SW480 (cell line): ENCODE data around the gene TCN2.
"Not testable (repeated sequence)": the region's sequence is repeated elsewhere in the genome, so short reads cannot be mapped to it uniquely, and the experiment has no call there.

Source experiments
- DNase-seq: peaks from one replicate; pipeline ENCODE4 v3.0.0-alpha.2; 2016; ENCODE audit warnings: low spot score

The TCN2 gene

DNA sequence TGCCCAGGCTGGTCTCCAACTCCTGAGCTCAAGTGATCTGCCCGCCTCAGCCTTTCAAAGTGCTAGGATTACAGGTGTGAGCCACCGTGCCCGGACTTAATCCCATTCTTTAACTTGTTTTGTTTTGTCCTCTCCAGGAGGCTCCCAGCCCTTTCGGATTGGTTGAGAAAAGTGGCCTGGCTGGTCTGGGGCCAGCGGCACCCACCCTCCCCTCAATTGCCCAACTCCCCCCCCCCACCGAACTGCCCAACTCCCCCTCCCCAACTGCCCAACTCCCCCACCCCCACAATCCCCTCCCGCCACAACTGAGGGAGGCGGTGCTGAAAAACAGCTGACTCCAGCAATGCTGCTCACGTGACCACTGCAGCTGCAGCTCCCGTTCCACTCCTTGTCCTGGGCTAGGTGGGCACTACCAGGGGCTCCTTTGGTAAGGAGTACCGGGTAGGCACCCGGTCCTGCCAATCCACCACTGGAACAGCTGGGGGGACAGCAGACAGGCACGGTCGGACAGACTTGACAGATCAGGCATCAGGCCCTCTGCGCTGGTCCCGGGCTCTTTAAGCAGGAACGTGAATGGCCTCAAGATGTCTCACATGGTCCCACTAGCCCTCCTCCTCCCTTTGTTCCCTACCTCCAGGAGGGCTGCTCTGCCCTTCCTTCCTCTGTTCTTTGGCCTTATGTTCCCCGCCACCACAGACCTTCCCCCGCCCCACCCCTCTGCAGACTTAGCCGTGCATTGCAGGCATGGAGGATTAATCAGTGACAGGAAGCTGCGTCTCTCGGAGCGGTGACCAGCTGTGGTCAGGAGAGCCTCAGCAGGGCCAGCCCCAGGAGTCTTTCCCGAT, at the start of gene TCN2:
Gene TCN2, plus strand, starts transcription at position 720 of the 845 bp plus-strand sequence. CDS start 158 bp downstream, outside the sequence.
- DNase-seq = peak; percentile 52

DNA sequence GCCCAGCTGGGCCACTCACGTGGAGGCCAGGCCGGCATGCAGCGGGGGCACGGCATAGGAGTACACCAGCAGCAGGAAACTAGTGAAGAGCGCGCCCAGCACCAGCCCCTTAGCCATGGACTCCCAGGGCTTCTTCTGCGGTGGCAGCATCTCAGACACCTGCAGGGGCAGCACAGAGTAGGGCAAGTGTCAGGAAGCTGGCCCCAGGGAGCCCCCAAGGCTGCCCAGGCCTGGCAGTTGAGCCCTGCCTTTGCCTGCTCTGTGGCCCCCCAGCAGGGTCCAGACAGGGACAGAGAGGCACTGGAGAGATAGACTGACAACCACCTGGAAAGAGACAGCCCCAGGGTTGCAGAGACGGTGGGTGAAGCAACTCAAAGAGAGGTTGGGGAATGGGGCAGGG, 49.7 kb upstream of the TCN2 start:
- no peak for DNase-seq

DNA sequence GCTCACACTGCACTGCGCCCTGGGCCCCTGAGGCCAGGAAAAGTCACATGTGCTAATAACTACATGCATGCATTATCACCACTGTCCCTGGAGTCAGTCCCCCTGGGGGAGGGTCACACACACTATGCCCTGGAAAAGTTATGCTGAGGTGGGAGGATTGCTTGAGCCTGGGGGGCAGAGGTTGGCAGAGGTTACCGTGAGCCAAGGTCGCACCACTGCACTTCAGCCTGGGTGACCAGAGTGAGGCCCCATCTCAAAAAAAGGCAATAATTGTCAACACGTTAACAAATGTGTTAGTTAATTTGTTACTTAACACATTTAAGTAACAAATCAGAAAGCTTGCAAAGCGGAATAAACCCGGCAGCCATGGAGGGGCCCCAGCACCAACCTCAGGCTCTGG, 47.1 kb upstream of the TCN2 start:
- no peak for DNase-seq

DNA sequence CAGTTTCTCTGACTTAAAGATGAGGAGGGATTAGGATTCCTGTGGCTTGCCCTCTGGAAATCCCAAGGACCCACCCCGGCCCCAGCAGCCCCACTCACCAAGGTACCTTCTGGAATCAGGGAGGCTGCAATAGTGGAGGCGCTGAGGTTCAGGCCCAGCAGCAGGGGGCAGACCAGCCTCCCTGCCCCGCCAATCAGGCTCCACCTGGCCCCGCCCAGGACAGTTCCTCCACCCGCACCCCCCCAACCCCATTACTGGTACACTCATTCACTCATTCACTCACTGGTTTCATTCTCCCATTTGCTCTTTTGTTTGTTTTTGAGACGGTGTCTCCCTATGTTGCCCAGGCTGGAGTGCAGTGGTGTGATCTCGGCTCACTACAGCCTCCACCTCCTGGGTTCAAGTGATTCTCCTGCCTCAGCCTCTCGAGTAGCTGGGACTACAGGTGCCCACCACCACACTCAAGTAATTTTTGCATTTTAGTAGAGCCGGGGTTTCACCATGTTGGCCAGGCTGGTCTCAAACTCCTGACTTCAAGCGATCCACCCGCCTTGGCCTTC, 46.3 kb upstream of the TCN2 start:
- not testable (repeated sequence) for DNase-seq

DNA sequence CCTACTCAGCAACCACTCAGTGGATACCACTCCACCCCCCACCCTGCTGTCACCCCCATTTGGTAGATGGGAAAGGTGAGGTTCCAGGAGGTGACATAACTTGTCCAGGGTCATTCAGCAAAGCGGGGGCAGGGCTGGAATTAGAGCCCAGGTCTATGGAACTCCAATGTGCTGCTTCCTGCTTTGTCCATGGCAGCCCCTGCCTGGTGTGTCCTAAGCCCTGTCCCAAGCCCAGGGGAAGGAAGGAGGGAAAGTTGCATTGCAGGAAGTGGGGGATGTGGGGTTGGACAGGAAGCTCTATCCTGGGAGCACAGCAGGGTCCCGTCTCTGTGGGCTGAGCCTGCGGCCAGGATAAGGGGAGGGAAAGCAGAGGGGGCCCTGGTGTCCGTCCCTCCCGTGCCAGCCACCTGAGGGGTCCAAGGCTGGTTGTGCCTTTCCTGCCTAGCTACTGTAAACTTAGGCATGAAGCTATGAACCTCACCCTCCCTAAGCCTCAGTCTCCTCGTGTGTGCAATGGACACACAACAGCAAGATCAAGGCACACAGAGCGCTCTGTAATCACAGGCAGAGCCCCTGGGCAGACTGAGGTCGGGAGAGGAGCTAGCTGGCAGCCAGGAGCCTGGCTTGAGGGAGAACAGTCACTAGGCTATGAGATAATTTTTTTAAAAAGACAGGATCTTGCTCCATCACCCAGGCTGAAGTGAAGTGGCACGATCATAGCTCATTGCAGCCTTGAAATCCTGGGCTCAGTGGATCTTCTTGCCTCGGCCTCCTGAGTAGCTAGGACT, 45.4 kb upstream of the TCN2 start:
- DNase-seq = no peak

DNA sequence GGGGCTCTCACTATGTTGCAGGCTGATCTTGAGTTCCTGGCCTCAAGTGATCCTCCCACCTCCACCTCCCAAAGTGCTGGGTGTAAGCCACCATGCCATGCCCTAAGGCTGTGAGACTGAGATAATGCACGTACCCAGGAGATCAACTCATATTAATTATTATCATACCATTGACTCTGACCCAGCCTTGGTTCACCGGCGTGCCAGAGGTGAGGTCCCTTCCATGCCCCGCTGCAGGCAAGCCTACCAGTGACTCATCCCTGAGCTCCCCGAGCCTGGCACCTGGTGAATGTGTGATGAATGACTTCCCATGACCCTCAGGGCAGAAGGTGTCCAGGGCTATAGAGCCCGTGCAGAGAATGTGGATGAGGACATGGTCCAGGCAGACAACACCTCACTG, 44.6 kb upstream of the TCN2 start:
- DNase-seq = peak; percentile 25

DNA sequence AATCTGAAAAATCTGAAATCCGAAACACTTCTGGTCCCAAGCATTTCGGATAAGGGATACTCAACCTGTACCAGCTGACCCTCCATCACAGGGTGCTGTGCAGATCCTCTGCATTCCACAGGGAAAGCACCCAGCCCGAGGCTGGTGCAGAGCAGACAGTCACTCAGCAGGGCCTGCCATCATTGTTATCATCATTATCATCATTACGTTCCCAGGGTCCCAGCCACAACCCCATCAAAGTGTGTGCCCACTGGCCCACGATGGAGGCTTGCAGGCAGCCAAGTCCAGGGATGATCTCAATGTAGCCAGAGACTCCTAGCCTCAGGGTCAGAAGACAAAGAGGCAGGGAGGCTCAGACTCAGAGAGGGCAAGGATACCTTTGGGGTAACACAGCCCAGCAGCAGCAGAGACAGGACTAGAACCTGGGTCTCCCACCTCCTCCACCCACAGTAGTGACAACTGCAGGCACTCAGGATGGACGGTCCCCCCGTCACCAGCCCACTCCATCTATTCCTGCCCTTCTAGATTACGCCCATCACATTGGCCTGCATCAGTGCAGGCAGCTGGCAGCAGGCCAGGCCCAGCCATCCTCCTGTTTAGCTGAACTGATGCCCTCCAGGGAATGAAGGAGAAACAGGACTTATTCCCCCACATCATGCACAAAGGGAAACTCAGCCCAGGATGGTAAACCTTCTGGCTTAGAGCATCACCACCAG, 42.8 kb upstream of the TCN2 start:
- no peak for DNase-seq

DNA sequence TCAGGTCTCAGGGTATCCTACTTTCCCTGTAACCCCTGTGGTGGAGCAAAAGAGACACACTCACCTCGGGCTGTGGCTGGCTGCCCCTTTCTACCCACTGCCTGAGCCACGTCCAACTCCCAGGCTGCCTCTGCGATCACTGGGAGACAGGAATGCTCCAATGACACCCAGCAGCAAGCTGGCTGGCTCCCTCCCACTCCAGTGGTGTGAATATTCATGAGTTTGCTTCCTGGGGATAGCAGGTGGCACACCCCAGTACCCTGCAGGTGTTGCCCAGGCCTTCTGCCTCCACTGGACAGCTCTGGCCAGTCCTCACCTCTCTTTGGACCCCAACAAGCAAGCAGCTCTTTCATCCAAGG, 42.2 kb upstream of the TCN2 start:
- DNase-seq = no peak

DNA sequence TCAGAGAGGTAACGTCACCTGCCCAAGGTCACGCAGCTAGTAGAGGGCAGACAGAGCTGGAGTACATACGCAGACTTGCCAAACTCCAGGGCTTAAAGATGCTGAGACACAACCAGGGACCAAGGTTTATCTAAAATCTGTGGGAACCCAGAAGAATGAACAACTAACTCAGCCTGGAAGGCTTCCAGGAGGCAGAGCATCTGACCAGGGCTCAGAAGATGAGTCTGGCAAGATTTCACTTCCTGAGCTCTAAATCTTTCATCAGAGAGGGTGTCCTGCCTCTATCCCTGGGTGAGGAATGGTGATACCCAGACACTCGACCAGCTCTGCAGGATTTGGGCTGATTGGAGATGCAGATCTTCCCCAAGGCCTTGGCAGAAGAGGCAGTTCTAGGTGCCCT, 41.6 kb upstream of the TCN2 start:
- no peak for DNase-seq

DNA sequence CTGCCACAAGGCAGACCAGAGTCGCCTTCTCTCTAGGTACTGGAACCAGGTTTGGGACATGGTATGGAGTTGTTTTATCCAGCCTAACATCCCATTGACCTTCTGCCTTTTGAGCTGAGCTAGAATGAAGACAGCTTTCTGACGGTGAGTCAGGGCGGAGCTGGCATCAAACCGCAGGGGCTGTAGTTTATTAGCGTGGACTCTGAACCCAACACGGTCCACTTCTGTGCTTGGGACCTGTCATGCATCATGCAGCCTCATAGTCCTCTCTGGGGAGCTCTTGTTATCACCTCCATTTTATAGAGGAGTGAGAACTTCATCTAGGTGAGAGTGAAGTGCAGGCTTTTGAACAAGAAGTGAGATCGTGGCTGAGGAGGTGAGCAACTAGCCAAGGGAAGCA, 40.8 kb upstream of the TCN2 start:
- peak; percentile 69 for DNase-seq

DNA sequence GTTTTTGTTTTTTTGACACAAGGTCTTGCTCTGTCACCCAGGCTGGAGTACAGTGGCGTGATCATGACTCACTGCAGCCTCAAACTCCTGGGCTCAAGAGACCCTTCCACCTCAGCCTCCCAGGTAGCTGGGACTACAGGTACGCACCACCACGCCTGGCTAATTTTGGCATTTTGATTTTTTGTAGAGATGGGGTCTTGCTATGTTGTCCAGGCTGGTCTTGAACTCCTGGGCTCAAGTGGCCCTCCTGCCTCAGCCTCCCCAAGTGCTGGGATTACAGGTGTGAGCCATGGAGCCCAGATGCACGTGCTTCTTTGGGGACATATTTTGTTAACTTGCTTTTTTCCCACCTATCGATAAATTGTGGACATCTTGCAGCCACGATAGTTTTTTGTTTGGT, 39.7 kb upstream of the TCN2 start:
- not testable (repeated sequence) for DNase-seq

DNA sequence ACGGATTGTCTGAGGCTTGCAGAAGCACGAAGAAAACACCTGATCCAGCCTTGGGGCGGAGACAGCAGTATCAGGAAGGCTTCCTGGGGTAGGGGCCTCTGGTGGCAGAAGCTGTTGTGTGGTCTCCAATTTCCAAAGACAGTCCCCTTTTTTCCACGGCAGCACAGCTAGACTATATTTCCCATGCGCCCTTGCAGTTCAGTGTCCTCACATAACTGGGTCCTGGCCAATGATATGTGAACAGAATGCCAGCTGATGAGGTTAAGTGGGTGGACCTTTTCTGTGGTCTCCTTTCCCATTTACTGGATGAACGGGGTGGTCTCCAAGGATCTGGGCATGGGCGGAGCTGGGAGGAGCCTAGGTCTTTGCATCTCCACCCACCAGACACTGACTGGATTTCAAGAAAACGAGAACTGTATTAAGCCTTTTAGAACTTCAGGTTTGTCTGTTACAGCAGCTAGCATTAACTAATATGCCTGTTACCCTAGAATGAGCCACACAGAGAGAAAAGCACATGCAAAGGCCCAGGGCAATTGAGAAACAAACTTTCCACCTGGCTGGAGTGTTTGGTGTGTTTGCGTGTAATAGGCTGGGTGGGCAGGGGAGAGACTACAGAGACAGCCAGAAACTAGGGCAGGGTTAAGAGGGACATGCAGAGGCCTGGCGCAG, 38.7 kb upstream of the TCN2 start:
- no peak for DNase-seq

DNA sequence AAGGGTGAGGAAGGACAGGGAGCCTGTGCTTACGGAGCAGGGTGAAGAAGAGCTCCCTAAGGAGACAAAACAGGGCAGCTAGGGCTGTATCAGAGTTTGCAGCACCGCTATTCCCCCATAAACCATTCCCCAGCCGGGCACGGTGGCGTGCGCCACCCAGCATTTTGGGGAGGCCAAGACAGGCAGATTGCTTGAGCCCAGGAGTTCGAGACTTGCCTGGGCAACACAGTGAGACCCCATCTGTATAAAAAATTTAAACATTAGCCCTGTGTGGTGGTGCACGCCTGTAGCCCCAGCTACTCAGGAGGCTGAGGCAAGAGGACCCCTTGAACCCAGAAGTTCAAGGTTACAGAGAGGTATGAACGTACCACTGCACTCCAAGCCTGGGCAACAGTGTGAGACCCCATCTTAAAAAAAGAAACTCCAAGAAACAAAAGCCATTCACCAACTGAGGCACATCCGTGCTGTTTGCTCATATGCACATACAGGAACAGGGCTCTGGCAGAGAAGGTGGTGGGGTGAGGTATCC, 37.2 kb upstream of the TCN2 start:
- no peak for DNase-seq

DNA sequence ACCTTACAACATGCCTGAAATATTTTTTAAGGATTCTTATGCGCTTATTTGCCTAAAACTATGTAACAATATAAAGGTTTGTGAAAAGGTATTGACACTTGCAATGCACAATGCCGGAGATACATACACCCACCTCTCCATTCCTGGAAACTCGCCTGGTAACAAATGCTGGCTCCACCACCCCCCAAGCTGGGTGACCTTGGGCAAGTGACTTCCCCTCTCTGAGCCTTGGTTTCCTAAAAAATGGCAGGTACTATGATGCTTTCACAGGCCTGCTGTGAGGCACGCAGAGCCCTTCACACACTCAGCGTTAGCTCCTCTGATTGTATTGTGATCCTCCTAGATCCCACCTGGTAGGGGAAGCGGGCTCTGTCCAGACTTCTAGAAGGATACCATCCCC, 34.8 kb upstream of the TCN2 start:
- DNase-seq = no peak

DNA sequence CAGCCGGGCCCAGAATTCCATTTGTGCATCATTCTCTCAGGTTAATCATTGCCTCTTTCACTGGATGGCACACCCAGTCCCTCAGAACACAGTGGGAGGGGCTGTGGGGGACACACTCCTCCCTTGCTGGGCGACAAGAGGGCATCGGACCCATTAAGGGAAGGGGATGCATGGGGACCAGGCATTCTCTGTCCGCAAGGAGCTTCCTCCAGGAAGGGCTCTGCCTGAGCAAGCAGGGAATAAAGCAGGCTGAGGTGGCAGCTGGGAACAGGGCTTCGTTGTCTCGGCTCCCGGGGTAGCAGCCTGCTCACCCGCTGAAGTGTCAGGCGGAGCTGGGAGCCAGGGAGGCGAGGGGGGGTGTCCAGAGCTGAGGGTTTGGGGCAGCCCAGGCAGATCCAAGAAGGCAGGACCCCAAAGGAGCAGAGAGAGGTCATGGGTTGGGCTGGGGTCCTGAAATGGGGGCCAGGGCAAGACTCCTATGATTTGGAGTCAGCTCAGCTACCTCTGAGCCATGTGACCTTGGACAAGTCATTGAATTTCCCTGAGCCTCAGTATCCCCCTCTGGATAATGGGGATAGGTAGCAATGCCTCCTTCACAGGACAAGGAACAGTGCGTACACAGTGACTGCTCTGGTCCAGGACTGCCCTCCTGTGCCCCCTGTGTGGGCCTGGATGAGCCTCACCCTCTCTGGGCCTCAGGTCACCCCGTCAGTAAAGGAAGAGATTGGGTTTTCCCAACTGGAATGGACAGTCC, 34.0 kb upstream of the TCN2 start:
- peak; percentile 21 for DNase-seq

DNA sequence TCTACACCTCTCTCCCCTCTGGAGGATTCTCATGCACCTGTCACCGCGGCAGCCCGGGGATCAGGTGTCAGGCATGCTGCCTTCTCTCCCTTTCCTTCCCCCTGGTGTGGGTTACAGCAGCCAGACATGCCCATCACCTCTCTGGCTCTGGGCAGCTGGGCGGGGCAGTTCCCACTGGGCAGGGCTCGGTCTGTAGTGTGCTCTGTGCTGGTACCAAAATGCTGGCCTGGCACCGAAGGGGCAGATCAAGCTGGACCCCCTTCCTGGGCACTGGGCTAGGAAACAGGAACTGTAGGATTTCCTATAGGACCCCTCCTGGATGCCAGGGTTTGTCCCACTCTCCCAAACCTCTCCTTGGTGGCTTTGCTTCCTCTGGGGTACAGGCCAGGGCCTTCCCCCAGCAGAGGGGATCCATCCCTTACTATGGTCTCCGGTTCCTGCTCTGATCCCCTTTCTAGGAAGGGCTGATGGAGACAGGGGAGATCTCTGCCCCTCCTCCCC, 33.3 kb upstream of the TCN2 start:
- peak; percentile 64 for DNase-seq

DNA sequence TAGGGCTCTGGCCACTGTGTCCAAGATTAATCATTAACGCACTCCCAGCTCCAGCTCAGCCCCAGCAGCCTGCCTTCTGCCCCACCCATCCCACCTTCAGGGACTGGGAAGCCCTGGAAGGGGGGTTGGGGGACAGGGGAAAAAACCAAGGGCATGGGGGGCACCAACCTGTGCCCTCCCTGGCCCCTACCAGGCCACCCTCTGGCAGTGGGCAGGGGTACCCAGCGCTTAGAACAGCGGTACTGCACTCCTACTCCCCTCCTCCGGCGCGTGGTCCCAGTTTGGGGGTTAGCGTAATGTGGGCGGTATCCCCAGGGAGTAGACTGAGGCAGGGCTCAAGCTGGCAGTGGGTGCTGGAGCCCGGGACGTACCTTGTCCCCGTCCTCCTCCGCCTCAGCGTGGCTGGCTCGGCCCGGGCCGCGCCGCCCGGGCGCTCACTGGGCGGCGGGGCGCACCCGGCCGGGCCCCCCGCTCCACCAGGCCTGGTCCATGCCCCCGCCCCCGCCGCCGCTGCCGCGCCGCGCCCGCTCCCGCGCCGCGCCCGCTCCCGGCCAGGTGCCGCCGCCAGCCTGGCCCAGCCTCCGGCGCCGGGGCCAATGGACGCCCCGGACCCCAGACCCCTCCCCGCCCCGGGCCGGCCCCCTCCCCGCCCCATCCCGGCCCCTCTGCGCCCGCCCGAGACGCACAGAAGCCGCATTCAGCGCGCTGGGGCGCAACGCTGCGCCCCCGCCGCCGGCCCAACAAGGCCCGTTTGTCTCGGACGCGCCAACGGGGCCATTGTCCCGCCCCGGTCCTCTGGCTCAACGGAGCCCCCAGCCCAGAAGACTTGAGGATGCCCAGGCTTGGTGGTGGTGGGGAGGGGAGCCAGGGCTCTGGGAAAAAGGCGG, 32.6 kb upstream of the TCN2 start, which contains the start of gene GAL3ST1:
Gene GAL3ST1, minus strand, starts transcription at position 571 of the 887 bp plus-strand sequence. CDS start 17,273 bp downstream, outside the sequence.
- DNase-seq = peak; percentile 66

DNA sequence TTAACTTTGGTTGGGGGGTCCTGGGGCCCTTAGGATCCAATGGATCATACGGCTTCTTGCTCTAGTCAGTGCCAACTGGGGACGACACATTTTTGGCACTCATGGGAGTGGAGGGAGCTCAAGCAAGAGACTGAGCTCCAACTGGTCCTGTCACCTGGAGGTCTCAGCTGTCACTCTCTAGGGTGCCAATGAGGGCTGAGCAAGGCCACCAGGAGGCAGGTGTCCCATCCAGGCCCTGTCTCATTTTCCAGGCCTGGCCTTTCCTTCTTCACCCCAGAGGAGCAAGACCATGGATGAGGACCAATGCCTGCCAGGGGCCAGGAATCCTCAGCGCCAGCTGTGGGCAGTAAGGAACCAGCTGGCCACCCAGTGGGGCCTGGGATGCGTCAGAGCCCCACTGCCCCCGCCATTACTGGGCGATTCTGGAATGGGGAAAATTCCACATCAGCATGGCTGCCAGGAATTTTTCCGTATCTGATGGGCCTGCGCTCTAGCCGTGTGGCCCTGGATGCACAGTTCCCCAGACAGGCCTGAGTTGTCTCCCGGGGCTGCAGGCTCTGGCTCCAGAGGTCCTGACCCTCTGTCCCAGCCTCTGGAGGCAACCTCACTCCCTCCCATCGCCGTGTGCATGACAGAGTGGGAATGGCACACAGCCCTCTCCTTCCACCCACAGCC, 31.8 kb upstream of the TCN2 start:
- peak; percentile 23 for DNase-seq

DNA sequence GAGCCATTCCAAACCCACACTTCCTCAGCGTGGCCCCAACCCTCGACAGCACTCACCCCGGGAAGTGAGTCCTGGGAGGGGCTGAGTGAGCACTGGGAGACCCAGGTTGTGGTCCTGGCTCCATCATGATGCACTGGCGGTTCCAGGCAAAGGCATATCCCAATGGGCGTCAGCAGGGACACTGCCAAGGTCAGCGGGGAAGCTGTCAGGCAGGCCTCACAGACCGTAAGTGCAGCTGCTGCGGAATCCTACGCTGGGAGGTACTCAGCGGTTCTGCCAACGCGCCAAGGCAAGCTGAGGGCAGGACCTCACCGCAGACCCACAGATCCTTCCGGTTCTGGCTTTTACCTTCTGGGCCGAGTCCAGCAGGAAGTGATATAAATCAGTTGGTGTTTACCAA, 31.1 kb upstream of the TCN2 start:
- no peak for DNase-seq
